ENCODE measurements around the gene E2F1.

Gene E2F1

GRCh38 chr20:33664085-33664761, 22.0 kb downstream of the E2F1 start:
- no peak for DNase-seq
- intact Hi-C loops (cut with DNase I; ENCODE audit: low total_unique reads), result loop anchor here (5.0 to 10.0 kb wide), 3 partner anchors 102 to 209 kb away; no protein-coding TSS in a partner anchor
- H3K9me3 ChIP-seq, result no peaks in the 10 kb centered on the region
- TF ChIP-seq CTCF (IDR thresholded peaks at IDR 0.05), result no peak
- peaks cover 11 to 20% (median 13%) of the 10 kb centered on the region in 3 donors for H3K36me3 ChIP-seq
- H3K27me3 ChIP-seq, result no peaks in the 10 kb centered on the region
- peaks cover 0 to 50% (median 35%) of the 10 kb centered on the region in 4 donors for H3K4me1 ChIP-seq
- peak overlapping the region; percentile 91 to 93 for H3K27ac ChIP-seq
- peak overlapping the region; percentile 81 to 87 for H3K4me3 ChIP-seq

GRCh38 chr20:33663161-33664084, 22.8 kb downstream of the E2F1 start:
- DNase-seq, result peak; percentile 67 to 89
- Histone ChIP-seq H3K9me3 (no peaks in the 10 kb centered on the region), H3K27ac (peak overlapping the region; percentile 91 to 93), H3K27me3 (no peaks in the 10 kb centered on the region), H3K4me3 (peak overlapping the region; percentile 81 to 87), H3K36me3 (peaks cover 14 to 21% (median 19%) of the 10 kb centered on the region in 3 donors), H3K4me1 (peaks cover 0 to 46% (median 33%) of the 10 kb centered on the region in 4 donors)
- intact Hi-C loops (cut with DNase I; ENCODE audit: low total_unique reads), result loop anchor here (5.0 to 10.0 kb wide), 3 partner anchors 101 to 209 kb away; no protein-coding TSS in a partner anchor
- TF ChIP-seq CTCF (IDR thresholded peaks at IDR 0.05), result peak in 1 of 2 experiments; percentile 17

GRCh38 chr20:33662172-33662571, 24.0 kb downstream of the E2F1 start, which contains the start of gene C20orf144:
Gene C20orf144 (plus strand): TSS chr20:33662327. CDS start chr20:33662346, 19 bp downstream.
- TF ChIP-seq CTCF (IDR thresholded peaks at IDR 0.05), result no peak
- Histone ChIP-seq H3K9me3 (no peaks in the 10 kb centered on the region), H3K27me3 (no peaks in the 10 kb centered on the region), H3K4me3 (peak within 1 kb of the TSS; percentile 81 to 87), H3K27ac (peak within 1 kb of the TSS; percentile 91 to 93), H3K4me1 (peaks cover 0 to 34% (median 24%) of the 10 kb centered on the region in 4 donors), H3K36me3 (peaks cover 14 to 33% (median 32%) of the 10 kb centered on the region in 3 donors)
- intact Hi-C loops (cut with DNase I; ENCODE audit: low total_unique reads), result loop anchor here (5.0 to 10.0 kb wide), 3 partner anchors 100 to 207 kb away; no protein-coding TSS in a partner anchor
- no peak for DNase-seq

DNA sequence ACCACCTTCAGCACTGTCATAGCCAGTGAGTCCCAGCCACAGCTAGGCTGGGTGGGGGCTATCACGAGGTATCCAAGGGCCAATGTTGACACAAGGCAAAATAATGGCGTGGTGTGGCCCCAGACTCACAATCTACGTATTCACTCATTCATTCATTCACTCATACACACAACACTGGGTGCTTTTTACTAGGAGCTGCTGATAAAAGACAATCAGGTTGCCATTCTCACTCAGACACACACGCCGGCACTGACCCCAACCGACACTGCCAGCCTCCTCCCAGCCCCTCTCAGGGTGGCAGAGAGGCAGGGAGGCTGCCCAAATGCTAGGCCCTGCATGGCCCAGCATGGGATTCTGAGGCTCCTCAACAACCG, 25.5 kb downstream of the E2F1 start:
- Histone ChIP-seq H3K27ac (no peak overlapping the region), H3K4me1 (peaks cover 0 to 22% (median 15%) of the 10 kb centered on the region in 4 donors), H3K4me3 (no peak overlapping the region), H3K9me3 (no peaks in the 10 kb centered on the region), H3K27me3 (no peaks in the 10 kb centered on the region), H3K36me3 (peaks cover 14 to 45% (median 36%) of the 10 kb centered on the region in 3 donors)
- intact Hi-C loops (cut with DNase I; ENCODE audit: low total_unique reads), result loop anchor here (5.0 to 10.0 kb wide), 3 partner anchors 98 to 206 kb away; no protein-coding TSS in a partner anchor
- DNase-seq, result no peak
- no peak for TF ChIP-seq CTCF (IDR thresholded peaks at IDR 0.05)

DNA sequence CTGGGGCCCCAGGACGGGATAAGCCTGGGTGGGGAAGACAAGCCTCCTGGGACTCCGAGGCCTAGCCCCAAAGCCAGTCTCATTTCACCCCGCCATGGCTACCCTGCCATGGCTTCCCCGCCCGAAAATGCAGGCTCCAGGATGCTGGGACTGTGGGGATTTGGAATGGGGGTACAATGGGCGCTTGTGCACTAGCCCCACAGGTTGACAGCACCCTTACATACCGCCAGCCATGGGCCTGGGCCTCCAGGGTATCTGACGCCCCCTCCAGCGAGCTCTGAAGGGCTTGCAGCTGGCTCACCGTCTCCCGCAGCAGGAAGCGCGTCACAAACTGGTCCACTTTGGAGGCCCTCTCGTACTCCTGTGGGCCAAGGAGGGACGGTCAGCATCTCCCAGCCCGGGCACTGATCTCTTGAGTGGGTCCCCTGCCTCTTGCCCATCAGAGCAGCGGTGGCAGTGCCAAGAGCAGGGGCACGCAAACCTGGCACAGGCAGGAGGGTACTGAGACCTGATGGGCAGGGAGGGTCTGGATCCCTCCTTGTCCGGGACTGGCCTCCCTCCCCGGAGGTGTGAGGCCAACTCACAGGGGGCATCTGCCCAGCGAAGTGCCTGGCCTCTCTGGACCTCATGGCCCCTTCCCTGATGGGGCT, 26.0 kb downstream of the E2F1 start:
- Histone ChIP-seq H3K27me3 (no peaks in the 10 kb centered on the region), H3K36me3 (peaks cover 14 to 45% (median 36%) of the 10 kb centered on the region in 3 donors), H3K9me3 (no peaks in the 10 kb centered on the region), H3K27ac (no peak overlapping the region), H3K4me1 (peaks cover 0 to 18% (median 14%) of the 10 kb centered on the region in 4 donors), H3K4me3 (no peak overlapping the region)
- intact Hi-C loops (cut with DNase I; ENCODE audit: low total_unique reads), result loop anchor here (5.0 to 10.0 kb wide), 3 partner anchors 98 to 205 kb away; no protein-coding TSS in a partner anchor
- DNase-seq, result no peak
- TF ChIP-seq CTCF (IDR thresholded peaks at IDR 0.05), result no peak
